ENCODE measurements around the gene SHE.

- TF ChIP-seq CTCF (IDR thresholded peaks at IDR 0.05) (no peak), POLR2AphosphoS5 (IDR thresholded peaks at IDR 0.05) (no peak), POLR2A (IDR thresholded peaks at IDR 0.05) (no peak), EP300 (IDR thresholded peaks at IDR 0.05) (no peak)
Observed at GRCh38 chr1:154548028-154548427, 45.8 kb upstream of the SHE start.

All from sigmoid colon (tissue), 4 donors.